Trophoblast cell (in vitro differentiated cells and primary cell): ENCODE data around the gene USP31.

Experiments
- DNase-seq, 2 donors: peaks; one replicate each; pipeline ENCODE4 v3.0.0-alpha.2; 2016
- H2AFZ ChIP-seq: 2 replicates; pipeline ENCODE4 v1.6.1; 2013; ENCODE audit warnings: low read length, moderate library complexity, mild to moderate bottlenecking; ENCODE audit not compliant: insufficient read depth, poor library complexity
- H2AK5ac ChIP-seq: 2 replicates; pipeline ENCODE4 v1.6.1; 2013; ENCODE audit warnings: mild to moderate bottlenecking, low read length
- H2BK120ac ChIP-seq: 2 replicates; pipeline ENCODE4 v1.6.1; 2013; ENCODE audit warnings: low read length, mild to moderate bottlenecking, moderate library complexity; ENCODE audit not compliant: insufficient read depth, poor library complexity
- H2BK12ac ChIP-seq: 2 replicates; pipeline ENCODE4 v1.6.1; 2013; ENCODE audit warnings: mild to moderate bottlenecking, low read length, moderate library complexity
- H2BK5ac ChIP-seq: 2 replicates; pipeline ENCODE4 v1.6.1; 2013; ENCODE audit warnings: low read length, low read depth, moderate library complexity, mild to moderate bottlenecking; ENCODE audit not compliant: poor library complexity
- H3K14ac ChIP-seq: 2 replicates; pipeline ENCODE4 v1.6.1; 2013; ENCODE audit warnings: mild to moderate bottlenecking, low read length
- H3K18ac ChIP-seq: 2 replicates; pipeline ENCODE4 v1.6.1; 2013; ENCODE audit warnings: mild to moderate bottlenecking, low read length
- H3K23ac ChIP-seq: 2 replicates; pipeline ENCODE4 v1.6.1; 2013; ENCODE audit warnings: low read length
- H3K27ac ChIP-seq: 2 replicates; pipeline ENCODE4 v1.5.1; 2013; ENCODE audit warnings: low read depth, mild to moderate bottlenecking, inconsistent platforms, low read length, moderate library complexity
- H3K27me3 ChIP-seq: 2 replicates; pipeline ENCODE4 v1.6.1; 2013; ENCODE audit warnings: inconsistent platforms, mild to moderate bottlenecking, low read length, moderate library complexity; ENCODE audit not compliant: insufficient read depth
- H3K36me3 ChIP-seq, 2 experiments: 1 replicate in 1 of 2; 2 replicates in 1 of 2; pipeline ENCODE4 v1.6.1; 2013; ENCODE audit warnings: low read length in 2 of 2, mild to moderate bottlenecking in 2 of 2, moderate library complexity in 1 of 2; ENCODE audit not compliant: insufficient read depth in 2 of 2, control insufficient read depth in 1 of 2
- H3K4ac ChIP-seq: 2 replicates; pipeline ENCODE4 v1.6.1; 2013; ENCODE audit warnings: low read depth, mild to moderate bottlenecking, low read length, moderate library complexity
- H3K4me1 ChIP-seq, 2 experiments: 1 replicate in 1 of 2; 2 replicates in 1 of 2; pipeline ENCODE4 v1.6.1; 2013; ENCODE audit warnings: low read length in 2 of 2, mild to moderate bottlenecking in 2 of 2, moderate library complexity in 1 of 2; ENCODE audit not compliant: insufficient read depth in 2 of 2, control insufficient read depth in 1 of 2
- H3K4me2 ChIP-seq: 2 replicates; pipeline ENCODE4 v1.6.1; 2013; ENCODE audit warnings: inconsistent platforms, mild to moderate bottlenecking, low read length, moderate library complexity
- H3K4me3 ChIP-seq: 2 replicates; pipeline ENCODE4 v1.5.1; 2013; ENCODE audit warnings: mild to moderate bottlenecking, low read depth, low read length, inconsistent platforms
- H3K79me1 ChIP-seq: one replicate; pipeline ENCODE4 v1.6.1; 2013; ENCODE audit warnings: low read length
- H3K79me2 ChIP-seq: 2 replicates; pipeline ENCODE4 v1.6.1; 2013; ENCODE audit warnings: low read length, mild to moderate bottlenecking; ENCODE audit not compliant: control insufficient read depth, insufficient read depth, poor library complexity
- H3K9ac ChIP-seq: 2 replicates; pipeline ENCODE4 v1.6.1; 2013; ENCODE audit warnings: mild to moderate bottlenecking, low read length
- H3K9me3 ChIP-seq: 2 replicates; pipeline ENCODE4 v1.6.1; 2013; ENCODE audit warnings: low read depth, mild to moderate bottlenecking, control low read depth, inconsistent platforms, low read length; ENCODE audit not compliant: insufficient read depth
- H4K12ac ChIP-seq: 2 replicates; pipeline ENCODE4 v1.6.1; 2013; ENCODE audit warnings: low read depth, mild to moderate bottlenecking, low read length, moderate library complexity
- H4K8ac ChIP-seq: 2 replicates; pipeline ENCODE4 v1.6.1; 2013; ENCODE audit warnings: low read depth, mild to moderate bottlenecking, low read length, moderate library complexity
- H4K91ac ChIP-seq: one replicate; pipeline ENCODE4 v1.6.1; 2013; ENCODE audit warnings: low read depth, mild to moderate bottlenecking, low read length, moderate library complexity
- WGBS: extraction: QIAGEN DNeasy Blood & Tissue Kit; methylation state at CpG from one replicate; pipeline ENCODE4 v1.1.7; 2013; ENCODE audit warnings: missing lambda C conversion rate; ENCODE audit not compliant: insufficient read length, insufficient coverage; ENCODE audit errors: extremely low coverage; 5-methylcytosine and 5-hydroxymethylcytosine counted together

Gene USP31

DNA sequence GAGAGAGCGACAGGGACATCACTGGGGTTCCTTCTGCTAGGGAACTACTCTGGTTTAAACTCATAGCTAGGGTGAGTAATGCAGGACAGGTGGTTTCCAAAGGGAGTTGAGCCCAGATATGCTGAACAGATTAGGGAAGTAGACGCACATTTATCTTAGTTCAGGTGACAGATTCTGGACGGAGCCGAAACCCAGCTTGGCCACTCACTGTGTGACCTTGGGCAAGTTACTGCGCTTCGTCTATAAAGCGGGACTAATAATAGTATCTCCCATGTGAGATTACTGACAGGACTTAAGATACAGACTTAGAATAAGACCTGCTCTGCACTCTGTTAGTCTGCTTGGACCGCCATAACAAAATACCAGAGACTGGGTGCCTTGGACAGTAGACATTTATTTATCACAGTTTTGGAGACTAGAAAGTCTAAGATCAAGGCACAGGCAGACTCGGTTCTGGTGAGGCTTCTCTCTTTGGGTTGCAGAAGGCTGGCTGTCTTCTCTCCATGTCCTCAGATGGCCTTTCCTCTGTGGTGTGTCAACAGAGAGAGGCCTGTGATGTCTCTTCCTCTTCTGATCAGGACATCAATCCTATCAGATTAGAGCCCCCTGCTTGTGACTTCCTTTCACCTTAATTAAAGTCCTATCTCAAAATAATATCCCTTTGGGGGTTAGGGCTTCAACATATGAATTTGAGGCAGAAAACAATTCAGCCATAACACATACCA is 45.4 kb upstream of the USP31 start:
- Histone ChIP-seq H2BK5ac (no peak overlapping the region), H3K27me3 (no peaks in the 10 kb centered on the region), H3K9me3 (no peaks in the 10 kb centered on the region), H3K4ac (no peak overlapping the region), H3K14ac (no peak overlapping the region), H3K27ac (no peak overlapping the region), H3K4me2 (no peak overlapping the region), H3K79me2 (no peaks in the 10 kb centered on the region), H3K4me3 (no peak overlapping the region), H4K91ac (no peak overlapping the region), H4K12ac (no peak overlapping the region), H3K23ac (no peak overlapping the region), H4K8ac (no peak overlapping the region), H2BK120ac (no peak overlapping the region), H3K79me1 (no peaks in the 10 kb centered on the region), H2AK5ac (no peak overlapping the region), H2AFZ (no peak overlapping the region), H2BK12ac (no peak overlapping the region), H3K9ac (no peak overlapping the region), H3K4me1 (no peaks in the 10 kb centered on the region), H3K18ac (no peak overlapping the region), H3K36me3 (no peaks in the 10 kb centered on the region)
- DNase-seq = no peak
- WGBS = no CpG with 5 or more reads among the region's 9 CpGs

DNA sequence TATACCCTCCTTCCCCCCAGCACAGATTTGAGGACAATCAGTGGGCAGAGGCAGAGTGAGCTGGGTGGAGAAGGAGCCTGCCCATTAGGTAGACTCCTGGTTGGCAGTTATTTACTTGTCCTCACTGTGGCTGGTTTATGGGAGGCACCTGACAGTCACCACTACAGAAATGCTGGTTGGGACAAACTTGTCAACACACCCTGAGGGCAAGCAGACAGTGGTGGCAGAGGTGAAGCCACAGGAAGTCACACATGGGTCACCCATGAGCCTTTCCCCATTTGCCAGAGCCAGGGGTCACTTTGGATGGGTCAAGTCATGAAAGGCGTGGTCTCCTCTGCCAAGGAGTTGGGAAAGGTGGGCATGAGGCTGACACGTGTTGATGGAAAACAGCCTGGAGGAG is 39.7 kb upstream of the USP31 start:
- H3K18ac ChIP-seq = no peak overlapping the region
- no peak overlapping the region for H3K14ac ChIP-seq
- H3K23ac ChIP-seq = no peak overlapping the region
- H3K4ac ChIP-seq = no peak overlapping the region
- DNase-seq = peak in 1 of 2 donors; percentile 4
- H3K9ac ChIP-seq = no peak overlapping the region
- no peak overlapping the region for H2AK5ac ChIP-seq
- no peak overlapping the region for H2AFZ ChIP-seq
- no peak overlapping the region for H4K91ac ChIP-seq
- H4K12ac ChIP-seq = no peak overlapping the region
- H3K4me3 ChIP-seq = no peak overlapping the region
- H2BK12ac ChIP-seq = no peak overlapping the region
- no peak overlapping the region for H4K8ac ChIP-seq
- no peak overlapping the region for H2BK5ac ChIP-seq
- H2BK120ac ChIP-seq = no peak overlapping the region
- no peaks in the 10 kb centered on the region for H3K27me3 ChIP-seq
- no peak overlapping the region for H3K4me2 ChIP-seq
- no peaks in the 10 kb centered on the region for H3K79me1 ChIP-seq
- H3K27ac ChIP-seq = no peak overlapping the region
- WGBS = no CpG with 5 or more reads among the region's 2 CpGs
- H3K9me3 ChIP-seq = peaks cover 3% of the 10 kb centered on the region
- H3K36me3 ChIP-seq = no peaks in the 10 kb centered on the region
- H3K79me2 ChIP-seq = no peaks in the 10 kb centered on the region
- no peaks in the 10 kb centered on the region for H3K4me1 ChIP-seq

DNA sequence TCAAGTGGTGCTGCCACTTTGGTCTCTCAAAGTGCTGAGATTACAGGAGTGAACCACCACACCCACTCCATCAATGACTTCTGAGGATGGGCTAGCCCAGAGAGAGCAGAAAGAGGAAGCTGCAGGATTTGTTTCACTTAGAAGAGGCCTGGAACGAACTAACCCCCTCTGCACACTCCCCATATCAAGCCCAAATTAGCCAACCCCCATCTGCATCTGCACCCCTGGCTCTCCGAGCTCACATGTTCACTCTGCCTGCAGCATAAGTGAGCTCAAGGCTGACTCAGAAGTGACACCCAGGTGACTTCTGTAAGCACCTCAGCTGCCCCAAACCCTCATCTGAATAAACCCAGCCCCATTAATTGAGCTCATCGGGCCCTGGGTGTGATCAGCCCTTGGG is 38.1 kb upstream of the USP31 start:
- Histone ChIP-seq H3K4ac (no peak overlapping the region), H3K36me3 (no peaks in the 10 kb centered on the region), H3K23ac (no peak overlapping the region), H3K9me3 (peaks cover 3% of the 10 kb centered on the region), H2AK5ac (no peak overlapping the region), H3K18ac (no peak overlapping the region), H2AFZ (no peak overlapping the region), H3K4me3 (no peak overlapping the region), H2BK12ac (no peak overlapping the region), H2BK120ac (no peak overlapping the region), H2BK5ac (no peak overlapping the region), H4K91ac (no peak overlapping the region), H3K79me1 (no peaks in the 10 kb centered on the region), H3K79me2 (no peaks in the 10 kb centered on the region), H3K9ac (no peak overlapping the region), H3K14ac (no peak overlapping the region), H3K4me1 (peaks cover 5% of the 10 kb centered on the region in 2 experiments), H3K27me3 (peaks cover 11% of the 10 kb centered on the region), H3K4me2 (no peak overlapping the region), H4K12ac (no peak overlapping the region), H3K27ac (no peak overlapping the region), H4K8ac (no peak overlapping the region)
- no CpG with 5 or more reads among the region's 3 CpGs for WGBS
- DNase-seq = no peak

DNA sequence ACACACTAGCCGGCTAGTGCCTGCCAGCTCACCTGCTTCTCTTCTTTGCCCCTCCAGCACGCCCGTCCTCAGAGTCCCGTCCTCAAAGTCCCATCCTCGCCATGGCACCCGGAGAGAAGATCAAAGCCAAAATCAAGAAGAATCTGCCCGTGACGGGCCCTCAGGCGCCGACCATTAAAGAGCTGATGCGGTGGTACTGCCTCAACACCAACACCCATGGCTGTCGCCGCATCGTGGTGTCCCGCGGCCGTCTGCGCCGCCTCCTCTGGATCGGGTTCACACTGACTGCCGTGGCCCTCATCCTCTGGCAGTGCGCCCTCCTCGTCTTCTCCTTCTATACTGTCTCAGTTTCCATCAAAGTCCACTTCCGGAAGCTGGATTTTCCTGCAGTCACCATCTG is 36.9 kb upstream of the USP31 start:
- Histone ChIP-seq H3K9me3 (peaks cover 4% of the 10 kb centered on the region), H4K8ac (no peak overlapping the region), H3K4me2 (no peak overlapping the region), H2BK120ac (no peak overlapping the region), H3K79me2 (no peaks in the 10 kb centered on the region), H3K23ac (no peak overlapping the region), H2BK12ac (no peak overlapping the region), H3K9ac (no peak overlapping the region), H3K27ac (no peak overlapping the region), H2BK5ac (no peak overlapping the region), H3K36me3 (no peaks in the 10 kb centered on the region), H3K27me3 (peaks cover 11% of the 10 kb centered on the region), H3K14ac (no peak overlapping the region), H3K79me1 (no peaks in the 10 kb centered on the region), H2AFZ (no peak overlapping the region), H4K91ac (no peak overlapping the region), H3K4ac (no peak overlapping the region), H2AK5ac (no peak overlapping the region), H3K18ac (no peak overlapping the region), H3K4me3 (no peak overlapping the region), H3K4me1 (peaks cover 5 to 7% of the 10 kb centered on the region in 2 experiments), H4K12ac (no peak overlapping the region)
- DNase-seq = no peak
- WGBS = no CpG with 5 or more reads among the region's 24 CpGs
